SIG-M5 treated with dmso at 0.1 percent for 504 hours (cell line): Measurements from ENCODE around the gene BCAS3.
"Not testable (repeated sequence)": the region's sequence is repeated elsewhere in the genome, so short reads cannot be mapped to it uniquely, and the experiment has no call there.

ENCODE experiments used
- DNase-seq: peaks from one replicate; lab custom pipeline; 2025; ENCODE audit not compliant: unreplicated experiment; lab: John Stamatoyannopoulos, UW

The BCAS3 gene

DNA sequence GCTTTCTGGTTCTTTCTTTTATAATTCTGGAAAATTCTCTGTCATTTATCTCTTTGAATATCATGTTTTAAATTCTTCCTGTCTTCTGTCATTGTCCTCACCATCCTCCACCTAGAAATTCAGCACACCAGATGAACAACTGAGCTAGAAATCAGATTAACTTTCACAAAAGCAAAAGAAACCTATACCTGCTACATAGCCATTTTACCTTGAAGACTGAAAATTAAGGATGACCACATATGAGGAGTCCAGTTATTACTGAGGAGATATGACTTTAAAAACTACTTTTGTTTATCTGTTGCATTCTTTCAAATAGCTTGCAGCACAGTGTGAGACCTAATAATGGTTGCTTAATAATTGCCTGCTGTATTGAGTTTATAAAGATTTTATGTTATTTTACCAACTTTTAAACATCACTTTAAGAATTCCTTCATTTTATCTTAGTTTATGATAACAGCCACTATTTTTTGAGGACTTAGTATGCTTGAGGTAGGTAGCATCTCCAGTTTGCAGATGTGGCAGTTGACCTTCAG lies 104.3 kb downstream of the BCAS3 start:
- DNase-seq, result no peak

DNA sequence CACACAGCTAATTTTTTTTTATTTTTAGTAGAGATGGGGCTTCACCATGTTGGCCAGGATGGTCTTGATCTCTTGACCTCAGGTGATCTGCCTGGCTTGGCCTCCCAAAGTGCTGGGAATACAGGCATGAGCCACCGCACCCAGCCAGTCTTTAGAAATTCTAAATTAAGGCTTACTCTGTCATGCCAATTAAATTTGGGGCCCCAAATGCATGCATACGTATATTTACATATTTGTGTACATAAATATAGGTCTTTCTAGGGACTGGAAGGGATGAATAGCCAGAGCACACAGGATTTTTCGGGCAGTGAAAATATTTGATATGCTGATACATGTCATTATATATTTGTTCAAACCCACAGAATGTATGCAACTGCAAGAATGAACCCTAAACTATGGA lies 105.1 kb downstream of the BCAS3 start:
- no peak for DNase-seq

DNA sequence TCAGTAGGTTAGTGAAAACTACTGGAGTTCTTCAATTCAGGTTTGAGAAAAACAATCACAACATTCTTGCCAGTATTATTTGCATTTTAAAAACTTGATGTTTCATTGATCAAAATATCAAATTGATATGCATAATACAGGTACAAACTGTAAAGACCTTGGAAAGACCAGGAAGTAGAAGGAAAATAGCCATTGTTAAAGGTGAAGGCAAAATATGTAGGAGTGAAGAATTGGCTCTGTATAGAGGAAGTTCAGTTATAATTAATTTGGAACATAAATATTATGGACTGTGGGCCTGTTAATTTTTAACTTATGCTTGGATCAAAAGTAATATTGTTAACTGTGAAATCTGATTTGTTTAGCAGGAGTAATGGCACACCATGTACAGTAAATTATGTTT lies 112.6 kb downstream of the BCAS3 start:
- DNase-seq, result no peak

DNA sequence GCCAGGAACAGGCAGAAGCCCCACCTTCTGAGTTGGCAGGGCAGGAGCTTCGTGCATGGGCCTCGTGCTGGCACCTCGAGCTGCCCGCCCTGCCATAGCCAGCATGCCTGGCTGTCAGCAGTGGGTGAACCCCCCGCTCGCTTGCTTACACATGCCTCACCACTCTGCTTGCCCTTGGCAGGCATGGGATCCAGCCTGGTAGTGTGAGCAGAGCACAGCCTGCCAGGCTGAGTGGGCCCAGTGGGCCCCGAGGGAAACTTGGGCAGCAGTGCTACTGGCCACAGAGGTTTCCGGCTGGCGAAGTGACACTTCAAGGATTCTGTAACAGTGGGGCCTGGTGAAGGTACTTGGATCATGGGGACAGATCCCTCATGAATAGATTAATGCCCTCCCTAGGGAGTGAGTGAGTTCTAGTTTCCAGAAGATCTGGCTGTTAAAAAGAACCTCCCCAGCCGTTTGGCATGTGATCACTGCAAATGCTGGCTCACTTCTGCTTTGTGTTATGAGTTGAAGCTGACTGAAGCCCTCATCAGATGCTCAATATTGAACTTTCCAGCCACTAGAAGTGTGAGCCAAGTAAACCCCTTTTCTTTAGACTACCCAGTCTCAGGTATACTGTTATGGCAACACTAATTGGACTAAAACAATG lies 114.7 kb downstream of the BCAS3 start:
- DNase-seq, result no peak

DNA sequence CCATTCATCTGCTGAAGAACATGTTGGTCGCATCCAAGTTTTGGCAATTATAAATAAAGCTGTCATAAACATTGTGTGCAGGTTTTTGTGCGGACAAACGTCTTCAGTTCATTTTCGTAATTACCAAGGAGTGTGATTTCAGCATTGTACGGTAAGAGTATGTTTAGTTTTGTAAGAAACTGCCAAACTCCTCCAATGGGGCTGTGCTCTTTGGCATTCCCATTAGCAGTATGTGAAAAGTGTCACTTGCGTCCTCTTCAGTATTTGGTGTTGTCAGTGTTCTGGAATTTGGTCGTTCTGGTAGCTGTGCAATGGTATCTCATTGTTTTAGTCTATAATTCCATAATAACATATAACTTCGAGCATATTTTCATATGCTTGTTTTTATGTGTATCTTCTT lies 120.9 kb downstream of the BCAS3 start:
- no peak for DNase-seq

DNA sequence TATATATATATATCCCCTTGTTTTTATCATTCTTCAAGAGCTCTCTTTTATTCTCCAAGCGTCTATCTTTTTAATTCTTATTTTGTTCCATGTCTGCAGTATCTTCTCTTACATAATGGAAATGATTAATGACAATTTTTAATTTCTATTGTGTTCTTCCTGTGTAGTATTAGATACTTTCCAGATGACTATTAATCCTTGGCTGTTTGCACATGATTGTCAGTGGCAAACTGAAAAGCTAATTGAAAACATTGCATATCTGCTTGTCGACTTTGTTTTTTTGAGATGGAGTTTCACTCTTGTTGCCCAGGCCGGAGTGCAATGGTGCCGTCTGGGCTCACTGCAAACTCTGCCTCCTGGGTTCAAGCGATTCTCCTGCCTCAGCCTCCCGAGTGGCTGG lies 124.7 kb downstream of the BCAS3 start:
- DNase-seq, result no peak

DNA sequence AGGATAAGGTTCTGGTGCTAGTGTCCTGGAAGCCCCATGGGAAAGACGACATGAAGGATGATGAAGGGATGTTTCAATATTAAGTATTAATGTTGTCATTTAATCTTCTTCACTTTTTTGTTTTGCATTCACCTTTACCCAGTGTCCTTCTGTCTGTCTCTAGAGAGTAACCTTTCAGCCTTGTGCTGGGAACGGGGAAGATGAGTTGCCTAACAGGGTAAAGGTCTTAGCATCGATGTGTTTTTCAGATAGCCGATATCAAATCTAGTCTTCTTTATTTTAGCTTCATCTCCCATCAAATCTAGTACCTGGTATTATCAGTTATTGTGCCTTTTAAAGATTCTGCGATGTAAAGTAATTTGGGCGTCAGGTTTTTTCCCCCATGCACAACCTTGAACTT lies 125.4 kb downstream of the BCAS3 start:
- DNase-seq, result no peak

DNA sequence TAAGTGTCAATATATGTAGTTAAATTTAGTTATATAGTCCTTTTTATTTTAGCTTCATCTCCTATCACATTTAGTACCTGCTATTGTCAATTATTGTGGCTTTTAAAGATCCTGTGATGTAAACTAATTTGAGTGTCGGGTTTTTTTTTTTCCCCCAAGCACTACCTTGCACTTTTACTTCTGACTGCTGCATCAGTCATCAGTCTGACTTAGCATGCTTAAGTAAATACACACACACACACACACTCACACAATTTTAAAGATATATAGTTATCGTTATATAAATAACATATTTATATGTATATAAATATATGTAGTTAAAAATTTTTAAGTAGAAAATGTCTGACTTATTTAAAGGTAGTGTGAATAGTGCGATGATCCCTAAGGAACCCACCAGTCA lies 127.2 kb downstream of the BCAS3 start:
- no peak for DNase-seq

DNA sequence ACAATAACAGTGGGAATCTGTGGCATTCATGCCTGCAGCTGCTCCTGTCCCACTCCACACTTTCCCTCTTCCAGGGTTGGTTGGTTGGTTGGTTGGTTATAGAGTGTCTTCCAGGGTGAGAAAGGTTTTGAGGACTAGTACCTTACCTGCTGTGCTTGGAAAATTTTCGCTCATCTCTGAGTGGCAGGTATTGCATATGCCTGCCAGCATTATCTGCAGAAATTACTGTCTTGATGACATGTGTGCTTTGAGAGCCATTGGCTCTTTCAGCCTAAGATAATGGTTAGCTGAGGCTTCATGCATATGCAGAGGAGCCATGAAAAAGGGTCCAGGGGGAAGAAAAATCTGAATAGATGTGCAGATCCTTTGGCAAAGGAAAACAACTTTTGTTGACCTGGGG lies 131.8 kb downstream of the BCAS3 start:
- no peak for DNase-seq

DNA sequence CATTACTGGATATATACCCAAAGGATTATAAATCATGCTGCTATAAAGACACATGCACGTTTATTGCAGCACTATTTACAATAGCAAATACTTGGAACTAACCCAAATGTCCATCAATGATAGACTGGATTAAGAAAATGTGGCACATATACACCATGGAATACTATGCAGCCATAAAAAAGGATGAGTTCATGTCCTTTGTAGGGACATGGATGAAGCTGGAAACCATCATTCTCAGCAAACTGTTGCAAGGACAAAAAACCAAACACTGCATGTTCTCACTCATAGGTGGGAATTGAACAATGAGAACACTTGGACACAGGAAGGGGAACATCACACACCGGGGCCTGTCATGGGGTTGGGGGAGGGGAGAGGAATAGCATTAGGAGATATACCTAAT lies 137.3 kb downstream of the BCAS3 start:
- not testable (repeated sequence) for DNase-seq

DNA sequence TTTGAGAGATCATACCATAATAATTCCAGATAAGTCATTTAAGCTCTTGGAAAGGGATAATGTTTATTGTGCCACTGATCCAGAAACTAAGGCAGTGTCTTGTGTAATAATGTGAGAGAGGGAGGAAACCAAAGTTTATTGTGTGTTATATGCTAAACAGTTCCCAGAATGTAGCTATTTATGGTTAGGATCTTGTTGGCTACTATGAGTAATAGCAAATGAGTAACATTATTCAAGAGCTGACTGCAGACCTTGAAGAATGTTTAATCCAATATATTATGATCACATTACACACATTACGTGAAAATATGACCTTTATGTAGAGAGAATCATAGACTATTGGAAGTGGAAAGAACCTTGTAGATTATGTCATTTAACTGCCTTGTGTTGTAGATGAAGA lies 139.5 kb downstream of the BCAS3 start:
- DNase-seq, result no peak

DNA sequence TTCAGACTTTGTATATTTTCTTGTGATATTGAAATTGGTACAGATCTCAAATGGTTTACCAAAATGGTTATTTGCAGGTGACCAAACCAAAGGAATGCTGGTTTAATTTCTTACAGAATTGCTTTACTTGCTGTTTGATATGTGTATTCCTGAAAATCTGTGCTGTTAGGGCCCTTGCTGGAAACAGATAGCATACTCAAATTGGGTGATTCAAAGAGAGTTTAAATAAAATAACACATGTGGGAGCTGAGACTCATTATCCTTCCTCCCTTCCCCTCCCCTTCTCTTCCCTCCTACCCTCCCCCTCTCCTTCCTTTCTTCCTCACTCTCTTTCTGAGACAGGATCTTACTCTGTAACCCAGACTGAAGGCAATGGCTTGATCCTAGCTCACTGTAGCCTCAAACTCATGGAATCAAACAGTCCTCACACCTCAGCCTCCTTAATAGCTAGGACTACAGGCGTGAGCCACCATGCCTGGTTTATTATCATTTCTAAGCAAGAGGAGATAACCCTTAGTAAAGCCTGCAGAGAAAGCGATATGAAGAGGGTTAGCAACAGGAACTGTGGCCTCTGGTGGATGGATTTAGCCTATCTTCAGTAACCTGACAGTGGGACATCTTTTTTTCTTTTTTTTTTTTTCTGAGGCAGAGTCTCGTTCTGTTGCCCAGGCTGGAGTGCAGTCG lies 141.9 kb downstream of the BCAS3 start:
- DNase-seq, result no peak

DNA sequence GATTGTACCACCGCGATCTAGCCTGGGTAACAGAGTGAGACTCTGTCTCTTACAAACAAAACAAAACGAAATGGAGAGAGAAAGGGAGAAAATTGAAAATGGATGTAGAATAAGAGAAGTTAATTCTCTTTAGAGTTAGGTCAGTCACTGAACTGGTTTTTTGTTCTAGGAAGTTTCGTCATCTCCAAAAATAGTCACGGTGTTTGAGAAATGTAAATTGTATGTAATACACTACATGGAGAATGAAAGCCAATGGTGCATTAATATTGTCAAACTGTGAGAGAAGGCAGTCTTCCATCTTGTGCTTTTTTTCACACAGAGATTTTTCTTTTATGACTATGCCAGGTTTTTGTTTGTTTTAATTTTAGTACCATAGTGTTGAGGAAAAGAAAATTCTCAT lies 145.9 kb downstream of the BCAS3 start:
- peak; percentile 67 for DNase-seq

DNA sequence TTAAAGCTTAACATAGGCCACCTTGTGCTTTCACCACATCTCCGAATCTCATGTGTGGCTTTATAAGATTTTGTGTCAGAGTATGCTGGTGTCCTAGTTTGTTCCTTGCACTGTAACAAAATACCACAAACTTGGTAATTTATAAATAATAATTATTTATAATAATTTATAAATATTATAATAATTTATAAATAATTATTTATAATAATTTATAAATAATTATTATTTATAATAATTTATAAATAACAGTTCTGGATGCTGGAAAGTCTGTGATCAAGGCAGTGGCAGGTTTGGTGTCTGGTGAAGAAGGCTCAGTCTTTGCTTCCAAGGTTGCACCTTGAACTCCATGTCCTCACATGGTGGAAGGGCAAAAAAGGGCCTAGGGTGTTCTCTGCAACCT lies 147.7 kb downstream of the BCAS3 start:
- DNase-seq, result no peak

DNA sequence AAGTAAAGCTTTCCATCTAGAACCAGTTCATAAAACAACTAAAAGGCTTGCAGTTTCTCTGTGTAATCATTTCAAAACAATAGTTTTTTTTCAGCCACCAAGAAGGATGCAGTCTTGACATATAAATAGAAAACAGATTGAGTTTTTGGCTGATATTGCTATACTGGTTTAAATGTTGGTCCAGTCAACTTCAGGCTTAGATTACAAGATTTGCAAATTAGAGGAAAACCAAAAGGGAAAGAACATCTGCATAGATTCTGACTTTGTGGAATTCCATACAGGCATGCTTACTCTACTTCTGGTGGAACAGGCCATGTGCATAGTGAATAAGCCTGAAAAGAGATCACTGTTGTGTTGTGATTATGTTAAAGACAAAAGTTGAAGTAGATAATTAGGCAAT lies 150.3 kb downstream of the BCAS3 start:
- no peak for DNase-seq

DNA sequence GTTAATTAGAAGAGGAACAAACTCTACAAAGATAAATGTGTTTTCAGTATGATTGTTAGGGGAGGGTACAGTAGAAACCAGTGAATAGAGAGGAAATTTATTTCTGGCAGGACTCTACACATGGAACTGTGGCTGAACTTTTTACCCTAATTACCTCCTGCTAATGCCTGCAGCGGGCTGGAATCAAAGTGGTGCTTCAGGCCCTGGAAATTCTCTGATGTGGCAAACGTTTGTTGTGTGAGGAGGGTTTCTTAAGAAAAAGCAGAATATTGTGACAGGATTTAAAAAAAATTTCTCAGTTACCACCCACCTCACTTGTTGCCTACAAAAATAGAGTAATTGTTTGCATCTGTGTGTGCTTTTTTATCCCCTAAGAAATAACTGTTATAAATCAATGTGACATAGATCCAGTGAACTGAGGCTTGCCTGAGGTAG lies 154.5 kb downstream of the BCAS3 start:
- no peak for DNase-seq

DNA sequence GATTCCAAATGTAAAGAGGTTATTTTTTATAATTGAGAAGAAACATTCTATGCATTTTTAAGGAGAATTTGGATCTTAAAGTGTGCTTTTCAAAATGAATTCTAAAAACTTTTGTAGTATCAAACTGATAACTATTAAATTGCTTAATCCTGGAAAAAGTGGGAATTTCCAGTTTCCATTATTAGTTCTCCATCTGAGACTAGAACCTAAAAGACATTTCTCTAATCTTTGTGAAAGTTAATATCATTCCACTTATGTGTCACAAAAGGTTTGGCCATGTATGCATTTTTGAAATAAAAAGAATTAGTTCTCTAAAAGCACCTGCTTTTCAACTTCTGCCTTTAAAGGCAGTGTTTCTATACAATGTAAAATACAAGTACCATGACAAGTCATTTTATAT lies 155.0 kb downstream of the BCAS3 start:
- no peak for DNase-seq

DNA sequence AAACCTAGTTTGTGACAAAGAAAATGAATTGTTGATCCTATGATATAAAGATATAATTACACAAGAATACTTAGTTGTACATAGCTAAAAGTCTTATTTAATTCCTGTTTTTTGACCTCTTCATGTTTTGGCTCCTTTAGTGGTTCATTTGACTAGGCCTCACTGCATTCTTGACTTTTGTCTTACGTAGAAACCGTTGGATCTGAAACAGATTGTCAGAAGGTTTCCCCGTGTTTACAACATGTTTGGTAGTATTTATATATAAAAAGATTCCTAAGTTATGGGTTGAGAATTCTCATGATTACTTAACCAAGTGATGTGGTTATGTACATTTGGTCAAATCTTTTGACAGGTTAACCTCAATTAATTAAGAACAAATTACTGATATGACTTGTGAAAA lies 162.8 kb downstream of the BCAS3 start:
- no peak for DNase-seq

DNA sequence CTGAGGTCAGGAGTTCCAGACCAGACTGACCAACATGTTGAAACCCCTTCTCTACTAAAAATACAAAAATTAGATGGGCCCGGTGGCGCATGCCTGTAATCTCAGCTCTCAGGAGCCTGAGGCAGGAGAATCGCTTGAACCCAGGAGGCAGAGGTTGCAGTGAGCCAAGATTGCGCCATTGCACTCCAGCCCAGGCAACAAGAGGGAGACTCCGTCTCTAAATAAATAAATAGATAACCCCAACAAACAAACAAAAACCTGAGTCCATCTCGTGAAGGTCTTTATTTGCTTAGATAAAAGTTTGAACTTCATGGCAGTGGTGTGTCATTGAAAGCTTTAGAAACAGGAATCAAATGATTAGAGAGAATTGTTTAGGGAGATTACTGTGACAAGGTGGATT lies 167.4 kb downstream of the BCAS3 start:
- DNase-seq, result no peak

DNA sequence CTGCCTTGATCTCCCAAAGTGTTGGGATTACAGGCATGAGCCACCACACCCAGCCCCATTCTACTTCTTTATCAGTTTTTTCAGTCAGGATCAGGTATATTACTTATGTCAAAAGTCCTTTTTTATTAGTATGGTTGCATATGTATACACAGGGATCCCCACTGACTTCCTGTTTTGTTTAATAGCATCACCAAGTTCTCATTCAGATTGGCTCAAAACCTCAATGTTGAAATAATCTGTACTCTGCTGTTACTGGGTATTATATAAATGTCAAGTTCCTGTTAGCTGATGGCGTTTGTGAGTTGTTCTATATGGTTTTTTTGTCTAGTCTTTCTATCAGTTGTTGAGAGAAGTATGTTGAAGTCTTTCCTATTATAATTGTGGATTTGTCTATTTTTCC lies 168.5 kb downstream of the BCAS3 start:
- peak; percentile 57 for DNase-seq

DNA sequence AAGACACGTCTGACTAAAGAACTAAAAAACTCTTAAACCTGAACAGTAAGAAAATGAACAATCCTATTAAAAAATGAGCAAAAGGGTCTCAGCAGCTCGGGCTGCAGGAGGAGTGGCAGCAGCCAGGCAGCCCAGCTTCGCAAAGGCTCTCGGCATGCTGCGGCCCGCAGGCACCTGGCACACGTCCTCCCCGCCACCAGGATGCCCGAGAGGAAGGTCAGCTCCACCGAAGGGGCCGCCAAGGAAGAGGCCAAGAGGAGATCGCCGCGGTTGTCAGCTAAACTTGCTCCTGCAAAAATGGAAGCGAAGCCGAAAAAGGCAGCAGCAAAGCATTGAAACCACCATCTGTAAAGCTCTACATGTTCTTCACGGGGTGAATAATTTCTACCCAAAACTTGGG lies 173.5 kb downstream of the BCAS3 start:
- no peak for DNase-seq

DNA sequence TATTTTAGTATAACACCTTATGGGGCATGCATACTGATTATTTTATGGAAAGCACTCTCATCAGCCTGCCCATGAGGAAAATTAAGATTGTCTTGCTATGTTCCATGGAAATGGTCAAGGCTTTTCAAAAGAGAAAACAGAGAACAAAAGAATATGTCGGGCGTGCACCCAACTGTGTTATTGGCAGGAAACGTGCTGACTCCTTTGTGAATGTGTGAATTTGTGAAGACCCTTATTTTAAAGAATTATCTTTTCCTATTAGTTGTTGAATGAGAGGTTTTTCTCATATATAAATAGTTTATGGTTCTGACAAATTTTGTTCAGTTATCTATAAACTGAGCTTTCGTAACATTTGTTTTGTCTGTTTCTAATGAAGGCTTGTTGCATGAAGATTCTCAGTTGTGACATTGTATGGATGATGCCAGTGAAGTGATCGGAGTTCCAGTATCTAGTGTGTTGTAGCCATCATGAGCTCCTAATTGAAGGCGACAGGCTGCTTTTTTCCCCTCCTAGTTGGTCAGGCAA lies 180.0 kb downstream of the BCAS3 start:
- DNase-seq, result no peak

DNA sequence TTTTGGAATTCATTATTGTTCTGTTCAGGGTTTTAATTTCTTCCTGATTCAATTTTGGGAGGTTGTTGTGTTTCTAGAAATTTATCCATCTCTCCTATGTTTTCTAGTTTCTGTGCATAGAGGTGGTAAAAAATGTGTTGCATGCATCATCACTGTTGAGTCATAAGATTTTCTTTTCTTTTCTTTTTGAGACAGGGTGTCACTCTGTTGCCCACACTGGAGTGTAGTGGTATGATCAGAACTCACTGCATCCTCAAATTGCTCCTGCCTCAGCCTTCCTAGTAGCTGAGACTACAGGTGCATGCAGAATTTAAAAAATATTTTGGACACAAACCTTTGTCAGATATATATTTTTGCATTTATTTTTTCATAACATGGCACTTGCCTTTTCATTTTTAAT lies 184.8 kb downstream of the BCAS3 start:
- DNase-seq, result no peak
